ENCODE measurements around the gene ICA1L. TPM values are rescaled to one million over a fixed set of nuclear protein-coding genes. Genes with fewer than 3 reads are reported as not detected.

The ICA1L gene
- total RNA-seq, 1 experiment from 2014 or later, result 4.5 TPM

DNA sequence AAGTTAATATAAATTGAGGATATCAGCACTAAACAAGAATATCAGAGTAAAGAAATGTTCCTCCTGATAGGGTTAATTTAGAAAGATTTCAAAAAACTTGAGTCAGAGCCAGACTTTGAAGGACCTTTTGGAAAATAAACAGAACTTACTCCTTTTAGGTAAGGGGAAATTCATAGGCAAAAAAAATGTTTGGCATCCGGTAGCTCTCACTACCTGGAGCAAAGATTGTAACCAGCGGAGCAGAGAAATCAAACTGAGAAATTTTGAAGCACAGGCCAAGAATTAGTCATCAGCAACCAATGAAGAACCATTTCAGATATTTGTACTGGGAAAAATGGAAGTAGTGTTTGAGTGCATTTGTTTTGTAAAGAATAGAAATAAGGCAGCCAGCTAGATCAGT is 113.0 kb downstream of the ICA1L start:
- no peaks in the 10 kb centered on the region for H3K4me1 Mint-ChIP-seq
- H3K4me3 Mint-ChIP-seq, result no peak overlapping the region
- Histone ChIP-seq H3K79me2 (ENCODE audit: insufficient read depth, low read length) (no peaks in the 10 kb centered on the region), H4K8ac (replicated peaks; ENCODE audit: insufficient read length, low read depth, low read length) (no peak overlapping the region), H2AK5ac (ENCODE audit: insufficient read length, low read length) (no peak overlapping the region), H4K5ac (ENCODE audit: insufficient read length, low read depth, low read length) (no peak overlapping the region), H3K9ac (ENCODE audit: extremely low read depth, insufficient read length, low read length) (no peak overlapping the region), H3K27ac (ENCODE audit: insufficient read length, low read depth, low read length) (no peak overlapping the region), H3K27me3 (ENCODE audit: insufficient read depth, low read length) (no peaks in the 10 kb centered on the region), H3K79me1 (ENCODE audit: insufficient read depth, low read depth, low read length, poor library complexity, severe bottlenecking) (no peaks in the 10 kb centered on the region), H3K4ac (ENCODE audit: low read depth, low read length) (no peak overlapping the region), H2BK5ac (ENCODE audit: insufficient read length, low read length) (no peak overlapping the region), H3K18ac (ENCODE audit: insufficient read length, low read depth, low read length) (no peak overlapping the region), H3T11ph (ENCODE audit: low read length) (no peak overlapping the region), H2AFZ (ENCODE audit: low read length) (no peak overlapping the region), H3K23me2 (ENCODE audit: insufficient read length, low read depth, low read length, poor library complexity, severe bottlenecking) (no peaks in the 10 kb centered on the region), H4K91ac (ENCODE audit: insufficient read length, low read depth, low read length) (no peak overlapping the region), H2BK15ac (ENCODE audit: low read depth, low read length) (no peak overlapping the region), H4K20me1 (ENCODE audit: control insufficient read depth, insufficient read depth, insufficient read length) (no peaks in the 10 kb centered on the region), H3K23ac (ENCODE audit: insufficient read length, low read depth, low read length) (no peak overlapping the region), H2BK20ac (ENCODE audit: low read depth, low read length, poor library complexity, severe bottlenecking) (no peak overlapping the region), H2BK120ac (ENCODE audit: low read depth, low read length, poor library complexity, severe bottlenecking) (no peak overlapping the region), H3K14ac (ENCODE audit: insufficient read depth, low read length) (no peak overlapping the region), H3K4me2 (ENCODE audit: insufficient read depth, insufficient read length, low read length) (no peak overlapping the region), H3K4me1 (ENCODE audit: insufficient read depth, low read length) (no peaks in the 10 kb centered on the region), H3K56ac (ENCODE audit: insufficient read length, low read depth, low read length) (no peak overlapping the region), H3K9me3 (ENCODE audit: control insufficient read depth, low read depth, low read length) (no peaks in the 10 kb centered on the region), H2BK12ac (ENCODE audit: insufficient read length, low read depth, low read length) (no peak overlapping the region)
- no CpG with 5 or more reads among the region's 2 CpGs for WGBS (ENCODE audit: extremely low coverage, insufficient read length, low lambda C conversion rate)
- no peak for DNase-seq
- H3K36me3 Mint-ChIP-seq (ENCODE audit: insufficient read depth in 1 of 3, low read depth in 3 of 3), result peaks cover 14 to 55% (median 46%) of the 10 kb centered on the region in 3 experiments
- H3K9me3 Mint-ChIP-seq, result peaks cover 0 to 2% of the 10 kb centered on the region in 2 experiments; a peak in 1 of 5 replicates
- no peak overlapping the region for H3K27ac Mint-ChIP-seq
- TF ChIP-seq, protein P1, sequence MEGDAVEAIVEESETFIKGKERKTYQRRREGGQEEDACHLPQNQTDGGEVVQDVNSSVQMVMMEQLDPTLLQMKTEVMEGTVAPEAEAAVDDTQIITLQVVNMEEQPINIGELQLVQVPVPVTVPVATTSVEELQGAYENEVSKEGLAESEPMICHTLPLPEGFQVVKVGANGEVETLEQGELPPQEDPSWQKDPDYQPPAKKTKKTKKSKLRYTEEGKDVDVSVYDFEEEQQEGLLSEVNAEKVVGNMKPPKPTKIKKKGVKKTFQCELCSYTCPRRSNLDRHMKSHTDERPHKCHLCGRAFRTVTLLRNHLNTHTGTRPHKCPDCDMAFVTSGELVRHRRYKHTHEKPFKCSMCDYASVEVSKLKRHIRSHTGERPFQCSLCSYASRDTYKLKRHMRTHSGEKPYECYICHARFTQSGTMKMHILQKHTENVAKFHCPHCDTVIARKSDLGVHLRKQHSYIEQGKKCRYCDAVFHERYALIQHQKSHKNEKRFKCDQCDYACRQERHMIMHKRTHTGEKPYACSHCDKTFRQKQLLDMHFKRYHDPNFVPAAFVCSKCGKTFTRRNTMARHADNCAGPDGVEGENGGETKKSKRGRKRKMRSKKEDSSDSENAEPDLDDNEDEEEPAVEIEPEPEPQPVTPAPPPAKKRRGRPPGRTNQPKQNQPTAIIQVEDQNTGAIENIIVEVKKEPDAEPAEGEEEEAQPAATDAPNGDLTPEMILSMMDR (conservative IDR thresholded peaks at IDR 0.05), result no peak
- no peaks in the 10 kb centered on the region for H3K27me3 Mint-ChIP-seq (ENCODE audit: low read depth)
